ENCODE results near the gene XPO5. TPM values are rescaled to one million over a fixed set of nuclear protein-coding genes. Genes with fewer than 3 reads are reported as not detected.
"Not testable (repeated sequence)": the region's sequence is repeated elsewhere in the genome, so short reads cannot be mapped to it uniquely, and the experiment has no call there.

XPO5 gene
- total RNA-seq, 2 experiments from 2014 or later, result 119 to 121 TPM

DNA sequence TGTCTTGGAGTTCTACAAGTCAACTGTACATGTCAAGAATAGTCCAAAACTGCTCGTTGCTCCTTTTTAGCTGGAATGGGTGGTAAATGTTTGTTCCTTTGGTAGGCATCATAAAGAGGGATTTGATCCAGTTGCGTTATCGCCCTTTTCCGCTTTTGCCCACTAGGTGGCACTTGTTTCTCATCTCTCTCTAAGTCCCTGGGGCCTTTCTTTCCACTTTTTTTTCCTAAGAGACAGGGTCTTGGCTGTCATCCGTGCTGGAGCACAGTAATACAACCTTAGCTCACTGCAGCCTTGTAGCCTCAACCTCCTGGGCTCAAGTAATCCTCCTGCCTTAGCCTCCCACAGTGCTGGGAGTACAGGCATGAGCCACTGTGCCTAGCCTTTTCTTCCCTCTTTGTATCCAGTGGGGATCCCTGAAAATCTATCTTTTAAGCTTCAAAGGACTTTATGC lies 32.5 kb upstream of the XPO5 start:
- no peak overlapping the region for H3K27ac Mint-ChIP-seq
- no peaks in the 10 kb centered on the region for H3K27me3 Mint-ChIP-seq
- H3K36me3 Mint-ChIP-seq, result peaks cover 12% of the 10 kb centered on the region
- peaks cover 3% of the 10 kb centered on the region for H3K4me1 Mint-ChIP-seq
- peak; percentile 29 for DNase-seq
- no peak overlapping the region for H3K4me3 Mint-ChIP-seq
- no peaks in the 10 kb centered on the region for H3K9me3 Mint-ChIP-seq

DNA sequence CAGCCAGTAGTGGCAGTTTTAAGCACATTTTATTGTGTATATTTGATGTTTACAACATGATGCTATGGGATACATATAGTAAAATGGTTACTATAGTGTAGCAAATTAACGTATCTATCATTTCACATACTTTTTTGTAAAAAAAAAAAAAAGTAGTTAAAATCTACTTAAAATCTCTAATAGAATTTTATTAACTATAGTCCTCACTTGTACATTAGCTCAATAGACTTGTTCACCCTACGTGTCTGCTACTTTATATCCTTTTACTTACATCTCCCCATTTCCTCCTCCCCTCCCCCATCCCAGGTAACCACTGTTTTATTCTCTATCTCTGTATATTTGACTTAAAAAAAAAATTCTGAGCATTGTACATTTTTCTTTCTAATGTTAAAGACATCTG lies 30.2 kb upstream of the XPO5 start:
- no peak overlapping the region for H3K27ac Mint-ChIP-seq
- H3K36me3 Mint-ChIP-seq, result peaks cover 15% of the 10 kb centered on the region
- no peaks in the 10 kb centered on the region for H3K27me3 Mint-ChIP-seq
- H3K4me1 Mint-ChIP-seq, result peaks cover 3% of the 10 kb centered on the region
- H3K4me3 Mint-ChIP-seq, result no peak overlapping the region
- no peak for DNase-seq
- no peaks in the 10 kb centered on the region for H3K9me3 Mint-ChIP-seq

DNA sequence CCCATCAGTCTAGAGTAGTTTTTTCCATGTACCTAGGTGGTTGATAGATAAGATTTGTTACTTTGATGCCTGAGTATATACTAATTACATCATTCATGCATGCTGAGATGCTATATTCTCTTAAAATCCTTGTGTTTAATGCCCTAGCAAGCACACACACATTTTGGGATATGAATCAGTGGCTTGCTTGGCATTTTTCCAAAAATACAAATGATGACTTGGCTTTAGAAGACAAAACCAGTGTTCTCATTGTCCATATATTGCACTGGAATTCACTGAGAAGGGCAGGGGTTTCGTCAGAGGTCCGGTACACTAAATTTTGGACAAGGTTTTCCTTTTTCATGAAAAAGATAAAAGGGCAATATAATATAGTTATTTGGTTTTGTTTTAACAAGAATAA lies 28.3 kb upstream of the XPO5 start:
- Mint-ChIP-seq H3K9me3 (no peaks in the 10 kb centered on the region), H3K27me3 (no peaks in the 10 kb centered on the region), H3K36me3 (peaks cover 14% of the 10 kb centered on the region), H3K27ac (no peak overlapping the region), H3K4me3 (no peak overlapping the region), H3K4me1 (peaks cover 3% of the 10 kb centered on the region)
- DNase-seq, result no peak

DNA sequence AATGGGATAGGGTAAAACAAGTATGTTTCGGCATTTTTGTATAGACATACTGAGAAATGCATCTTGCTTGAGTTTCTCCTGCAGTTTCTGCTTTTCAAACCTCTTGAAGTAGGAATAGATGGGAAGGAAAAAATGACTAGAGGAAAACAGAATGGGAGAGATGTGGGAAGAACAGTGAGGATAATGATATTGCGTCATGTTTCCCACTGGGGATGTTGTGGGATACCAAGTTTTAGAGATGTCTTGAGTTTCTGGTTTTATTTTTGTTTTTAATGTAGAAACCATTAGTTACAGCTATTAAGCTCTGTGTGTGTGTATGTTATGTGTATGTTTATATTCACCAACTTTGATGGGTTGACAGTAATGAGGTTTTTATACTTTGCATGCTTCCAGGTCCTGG lies 24.8 kb upstream of the XPO5 start:
- Mint-ChIP-seq H3K9me3 (no peaks in the 10 kb centered on the region), H3K4me1 (no peaks in the 10 kb centered on the region), H3K27me3 (no peaks in the 10 kb centered on the region), H3K27ac (no peak overlapping the region), H3K36me3 (peaks cover 15% of the 10 kb centered on the region), H3K4me3 (no peak overlapping the region)
- DNase-seq, result no peak

DNA sequence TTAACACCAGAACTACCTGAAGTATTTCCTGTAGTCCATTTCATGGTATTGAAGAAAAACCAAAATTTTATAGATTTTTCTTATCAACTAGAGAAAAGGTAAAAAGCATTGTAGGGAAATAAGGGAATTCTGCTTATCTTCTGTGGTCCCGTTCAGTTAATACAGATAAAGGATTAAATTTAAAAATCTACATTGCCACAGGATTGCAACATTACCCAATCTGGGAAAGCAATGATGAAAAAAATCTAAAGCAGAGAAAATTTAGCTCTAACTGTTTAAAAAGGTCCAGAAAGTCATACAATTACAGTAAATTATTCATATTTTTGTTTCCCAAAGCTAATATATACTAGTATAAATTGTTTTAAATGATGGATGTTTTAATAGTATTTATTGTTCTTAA lies 18.1 kb upstream of the XPO5 start:
- Mint-ChIP-seq H3K4me3 (no peak overlapping the region), H3K4me1 (no peaks in the 10 kb centered on the region), H3K9me3 (no peaks in the 10 kb centered on the region), H3K27ac (no peak overlapping the region), H3K36me3 (peaks cover 21% of the 10 kb centered on the region), H3K27me3 (no peaks in the 10 kb centered on the region)
- DNase-seq, result no peak

DNA sequence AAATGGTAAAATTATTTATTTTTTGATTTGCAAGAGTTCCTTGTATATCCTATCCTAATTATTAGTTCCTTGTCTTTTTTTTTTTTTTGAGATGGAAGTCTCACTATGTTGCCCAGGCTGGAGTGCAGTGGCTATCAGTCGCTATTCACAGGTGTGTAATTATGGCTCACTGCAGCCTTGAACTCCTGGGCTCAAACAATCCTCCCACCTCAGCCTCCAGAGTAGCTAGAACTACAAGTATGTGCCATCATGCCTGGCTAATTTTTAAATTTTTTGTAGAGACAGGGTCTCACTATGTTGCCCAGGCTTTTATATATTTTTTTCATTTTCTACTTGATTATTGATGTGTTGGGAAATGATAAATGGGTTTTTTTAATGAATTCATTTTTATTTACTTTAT lies 13.7 kb upstream of the XPO5 start:
- not testable (repeated sequence) for H3K27ac Mint-ChIP-seq, H3K4me1 Mint-ChIP-seq

DNA sequence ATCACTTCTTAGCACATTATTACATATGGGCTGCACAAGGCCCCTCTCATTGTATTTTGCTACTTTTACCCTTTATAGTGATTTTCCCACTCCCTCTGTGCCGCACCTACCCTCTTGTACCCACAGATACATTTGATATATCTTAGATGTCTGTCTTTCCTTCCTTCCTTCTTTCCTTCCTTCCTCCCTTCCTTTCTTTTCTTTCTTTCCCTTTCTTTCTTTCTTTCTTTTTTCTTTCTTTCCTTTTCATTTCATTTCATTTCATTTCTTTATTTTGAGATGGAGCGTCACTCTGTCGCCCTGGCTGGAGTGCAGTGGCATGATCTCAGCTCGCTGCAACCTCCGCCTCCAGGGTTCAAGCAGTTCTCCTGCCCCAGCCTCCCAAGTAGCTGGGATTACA lies 12.4 kb upstream of the XPO5 start:
- no peak overlapping the region for H3K27ac Mint-ChIP-seq
- H3K9me3 Mint-ChIP-seq, result no peaks in the 10 kb centered on the region
- H3K27me3 Mint-ChIP-seq, result no peaks in the 10 kb centered on the region
- H3K4me3 Mint-ChIP-seq, result no peak overlapping the region
- peaks cover 12% of the 10 kb centered on the region for H3K4me1 Mint-ChIP-seq
- H3K36me3 Mint-ChIP-seq, result peaks cover 39% of the 10 kb centered on the region
- DNase-seq, result no peak

More for the DNA sequence above, 13.7 kb upstream of the XPO5 start:
- not testable (repeated sequence) for H3K9me3 Mint-ChIP-seq, H3K27me3 Mint-ChIP-seq, H3K4me3 Mint-ChIP-seq, DNase-seq
- peaks cover 31% of the 10 kb centered on the region for H3K36me3 Mint-ChIP-seq

DNA sequence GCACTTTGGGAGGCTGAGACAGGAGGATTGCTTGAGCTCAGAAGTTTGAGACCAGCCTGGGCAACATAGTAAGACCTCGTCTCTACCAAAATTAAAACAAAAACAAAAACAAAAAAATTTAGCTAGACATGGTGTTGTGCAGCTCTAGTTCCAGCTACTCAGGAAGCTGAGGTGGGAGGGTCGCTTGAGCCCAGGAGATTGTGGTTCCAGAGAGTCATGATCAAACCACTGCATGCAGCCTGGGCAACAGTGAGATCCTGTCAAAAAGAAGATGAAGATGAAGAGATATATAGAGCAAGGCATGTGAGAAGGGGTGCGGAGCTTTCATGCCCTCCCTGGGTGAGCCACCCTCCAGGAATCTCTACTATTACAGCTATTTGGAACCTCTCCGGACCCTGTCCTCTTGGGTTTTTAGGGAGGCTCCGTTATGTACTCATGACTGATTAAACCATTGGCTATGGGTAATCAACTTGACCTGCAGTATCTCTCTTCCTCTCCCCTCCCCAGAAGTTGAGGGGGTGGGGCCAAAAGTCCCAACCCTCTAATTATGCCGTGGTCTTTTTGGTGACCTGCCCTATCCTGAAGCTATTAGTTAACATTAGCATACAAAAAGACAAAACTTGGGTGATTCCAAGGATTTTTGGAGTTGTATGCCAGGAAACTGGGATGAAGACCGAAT lies 9.2 kb upstream of the XPO5 start:
- Mint-ChIP-seq H3K27me3 (no peaks in the 10 kb centered on the region), H3K4me1 (peaks cover 16% of the 10 kb centered on the region), H3K4me3 (no peak overlapping the region), H3K36me3 (peaks cover 35% of the 10 kb centered on the region), H3K9me3 (no peaks in the 10 kb centered on the region), H3K27ac (peak overlapping the region; percentile 70)
- no peak for DNase-seq

DNA sequence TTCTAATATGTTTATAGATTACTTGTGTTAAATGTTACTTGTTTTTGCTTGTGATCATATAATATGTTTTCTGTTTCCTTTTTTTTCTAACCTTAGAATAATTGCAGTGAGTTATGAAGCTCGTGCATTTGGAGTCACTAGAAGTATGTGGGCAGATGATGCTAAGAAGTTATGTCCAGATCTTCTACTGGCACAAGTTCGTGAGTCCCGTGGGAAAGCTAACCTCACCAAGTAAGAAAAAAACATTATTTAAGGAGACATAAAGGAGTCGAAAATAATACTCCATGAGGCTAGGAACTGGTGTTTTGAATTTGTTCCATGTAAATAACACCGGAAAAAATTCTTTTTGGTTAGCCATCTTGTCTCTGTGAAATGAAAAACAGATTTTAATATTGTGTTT lies 7.1 kb upstream of the XPO5 start:
- H3K36me3 Mint-ChIP-seq, result peaks cover 34% of the 10 kb centered on the region
- peaks cover 27% of the 10 kb centered on the region for H3K4me1 Mint-ChIP-seq
- H3K27ac Mint-ChIP-seq, result no peak overlapping the region
- no peak overlapping the region for H3K4me3 Mint-ChIP-seq
- H3K9me3 Mint-ChIP-seq, result no peaks in the 10 kb centered on the region
- DNase-seq, result no peak
- H3K27me3 Mint-ChIP-seq, result no peaks in the 10 kb centered on the region

DNA sequence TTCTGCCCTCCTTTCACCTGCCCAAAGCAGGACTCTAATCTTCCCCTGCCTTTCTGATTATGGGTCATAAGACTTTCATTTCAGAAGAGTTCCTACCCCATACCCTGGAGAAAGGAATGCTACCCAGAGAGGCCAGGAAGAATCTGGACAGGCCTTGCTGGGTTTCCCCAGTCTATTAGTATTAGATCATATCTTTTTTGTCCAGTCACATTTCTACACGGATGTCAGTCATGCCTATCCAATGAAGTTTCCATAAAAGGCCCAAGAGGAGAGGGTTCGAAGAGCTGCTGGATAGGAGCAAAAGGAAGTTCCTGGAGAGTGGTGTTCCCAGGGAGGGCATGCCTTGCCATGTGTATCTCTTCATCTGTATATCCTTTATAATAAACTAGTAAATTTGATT lies 3.3 kb upstream of the XPO5 start:
- no peaks in the 10 kb centered on the region for H3K27me3 Mint-ChIP-seq
- DNase-seq, result no peak
- H3K9me3 Mint-ChIP-seq, result no peaks in the 10 kb centered on the region
- peaks cover 25% of the 10 kb centered on the region for H3K36me3 Mint-ChIP-seq
- no peak overlapping the region for H3K27ac Mint-ChIP-seq
- H3K4me3 Mint-ChIP-seq, result no peak overlapping the region
- peaks cover 27% of the 10 kb centered on the region for H3K4me1 Mint-ChIP-seq

DNA sequence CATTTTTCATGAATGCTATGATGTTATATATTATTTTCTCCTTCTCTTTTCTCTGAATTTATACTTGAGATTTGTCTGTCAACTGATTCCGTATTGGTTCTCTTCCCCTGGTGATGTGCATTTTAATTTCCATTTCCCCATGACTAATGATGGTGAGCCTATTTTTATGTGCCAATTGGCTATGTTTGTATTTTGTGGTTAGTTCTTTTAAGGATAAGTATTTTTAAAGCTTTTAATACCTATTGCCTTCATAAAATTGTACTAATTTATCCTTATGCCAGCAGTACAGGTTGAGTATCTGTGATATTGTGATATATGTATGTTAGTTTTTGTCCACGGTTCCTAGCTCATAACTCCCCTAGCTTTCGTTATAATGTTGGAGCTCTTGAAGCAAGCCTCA lies 2.9 kb upstream of the XPO5 start:
- DNase-seq, result no peak
- H3K4me1 Mint-ChIP-seq, result peaks cover 24% of the 10 kb centered on the region
- H3K36me3 Mint-ChIP-seq, result peaks cover 25% of the 10 kb centered on the region

DNA sequence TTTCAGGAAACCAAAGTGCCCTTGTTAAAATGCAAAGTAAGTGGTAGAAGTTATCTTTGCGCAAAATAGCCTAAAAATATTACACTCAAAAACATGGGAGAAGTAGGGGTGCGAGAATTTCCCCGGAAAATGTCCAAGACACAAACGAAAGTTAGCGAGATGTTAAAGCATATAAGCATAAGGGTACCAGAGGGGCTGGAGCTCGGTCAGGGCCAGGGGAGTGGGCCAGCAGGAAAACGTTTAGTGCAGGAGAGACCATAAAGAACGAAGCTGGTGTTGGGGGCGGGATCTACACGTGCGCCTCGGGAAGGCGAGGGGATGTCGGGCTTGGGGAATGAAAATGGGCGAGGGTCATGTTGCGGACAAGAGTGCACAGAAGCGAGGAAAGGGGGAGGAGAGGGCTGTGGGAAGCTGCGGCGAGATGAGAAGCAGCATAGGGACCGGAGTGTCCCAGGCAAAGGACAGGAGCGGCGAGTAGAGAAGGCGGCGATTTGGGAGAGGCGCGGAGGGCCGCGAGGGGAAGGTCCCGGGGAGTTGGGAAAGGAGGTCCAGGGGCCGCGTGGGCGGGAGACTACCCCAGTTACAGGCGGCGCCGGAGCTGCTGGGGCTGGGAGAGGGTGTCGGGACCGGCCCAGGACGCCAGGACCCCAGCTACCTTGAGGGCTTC lies 600 bp downstream of the XPO5 start:
- H3K4me3 Mint-ChIP-seq, result peak overlapping the region; percentile 95
- H3K27me3 Mint-ChIP-seq, result no peaks in the 10 kb centered on the region
- no peak for DNase-seq
- peak overlapping the region; percentile 91 for H3K27ac Mint-ChIP-seq
- no peaks in the 10 kb centered on the region for H3K9me3 Mint-ChIP-seq
- peaks cover 42% of the 10 kb centered on the region for H3K4me1 Mint-ChIP-seq
- H3K36me3 Mint-ChIP-seq, result peaks cover 31% of the 10 kb centered on the region

More for the DNA sequence above, 2.9 kb upstream of the XPO5 start:
- no peaks in the 10 kb centered on the region for H3K9me3 Mint-ChIP-seq
- no peaks in the 10 kb centered on the region for H3K27me3 Mint-ChIP-seq
- H3K4me3 Mint-ChIP-seq, result peak overlapping the region; percentile 2
- no peak overlapping the region for H3K27ac Mint-ChIP-seq

DNA sequence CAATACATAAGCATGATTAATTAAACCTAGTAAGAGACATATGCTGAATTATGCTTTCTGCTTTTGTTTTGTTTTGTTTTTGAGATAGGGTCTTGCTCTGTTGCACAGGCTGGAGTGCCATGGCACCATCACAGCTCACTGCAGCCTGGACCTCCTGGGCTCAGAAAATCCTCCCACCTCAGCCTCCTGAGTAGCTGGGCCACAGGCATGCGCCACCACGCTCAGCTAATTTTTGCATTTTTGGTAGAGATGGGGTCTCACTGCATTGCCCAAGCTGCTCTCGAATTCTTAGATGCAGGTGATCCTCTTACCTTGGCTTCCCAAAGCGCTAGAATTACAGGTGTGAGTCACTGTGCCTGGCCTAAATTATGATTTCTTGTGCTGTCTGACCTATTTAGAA lies 3.8 kb downstream of the XPO5 start:
- Mint-ChIP-seq H3K9me3 (no peaks in the 10 kb centered on the region), H3K27me3 (no peaks in the 10 kb centered on the region), H3K4me3 (no peak overlapping the region), H3K36me3 (peaks cover 27% of the 10 kb centered on the region), H3K27ac (peak overlapping the region; percentile 44), H3K4me1 (peaks cover 23% of the 10 kb centered on the region)
- DNase-seq, result no peak

DNA sequence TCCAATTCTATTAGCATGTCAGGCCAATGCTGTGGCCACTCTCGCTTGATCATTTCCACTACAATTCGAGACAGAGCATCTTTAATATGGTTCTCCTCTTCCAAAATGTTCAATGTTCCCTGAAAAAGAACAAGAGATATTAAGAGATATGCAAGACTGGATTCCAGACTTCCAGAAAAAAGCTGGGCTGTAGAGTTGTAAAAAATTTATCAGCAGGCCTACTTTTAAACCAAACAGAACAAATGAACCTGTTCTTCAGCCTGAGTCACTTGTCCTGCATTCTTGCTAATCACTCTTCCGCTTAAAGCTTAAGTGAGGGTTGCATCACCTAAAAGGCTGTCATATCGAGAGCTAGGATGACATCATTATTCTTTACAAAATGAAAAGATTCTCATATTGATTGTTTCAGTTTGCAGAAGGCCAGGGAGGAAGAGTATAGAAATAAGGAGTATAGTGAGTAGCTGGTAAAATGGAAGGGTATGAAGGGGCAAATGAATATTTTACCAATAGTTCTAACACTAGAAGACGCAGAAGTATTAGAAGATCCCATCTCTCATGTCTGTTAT lies 4.9 kb downstream of the XPO5 start:
- DNase-seq, result no peak
- H3K27ac Mint-ChIP-seq, result peak overlapping the region; percentile 84
- H3K27me3 Mint-ChIP-seq, result no peaks in the 10 kb centered on the region
- peaks cover 30% of the 10 kb centered on the region for H3K36me3 Mint-ChIP-seq
- H3K4me3 Mint-ChIP-seq, result peak overlapping the region; percentile 9
- H3K9me3 Mint-ChIP-seq, result no peaks in the 10 kb centered on the region
- peaks cover 23% of the 10 kb centered on the region for H3K4me1 Mint-ChIP-seq

DNA sequence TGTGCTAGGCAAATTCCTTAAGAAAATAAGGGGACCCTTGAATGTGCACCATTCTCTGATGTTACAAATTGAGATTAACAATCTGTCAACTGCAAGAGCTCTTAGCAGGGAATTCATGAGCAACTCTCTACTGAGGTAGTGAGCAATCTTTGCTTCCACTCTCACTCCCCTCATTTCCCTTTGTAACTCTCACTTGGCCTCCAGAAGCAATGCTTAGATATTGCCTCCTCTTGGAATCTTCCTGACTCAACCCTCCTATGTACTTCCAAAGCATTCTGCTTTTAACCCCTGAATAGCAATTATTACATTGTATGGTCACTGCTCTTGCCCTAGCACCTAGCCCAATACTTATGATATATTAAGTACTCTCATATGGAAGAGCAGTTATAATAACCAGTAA lies 16.5 kb downstream of the XPO5 start:
- Mint-ChIP-seq H3K27me3 (no peaks in the 10 kb centered on the region), H3K4me3 (no peak overlapping the region), H3K27ac (no peak overlapping the region), H3K4me1 (no peaks in the 10 kb centered on the region), H3K9me3 (no peaks in the 10 kb centered on the region), H3K36me3 (peaks cover 27% of the 10 kb centered on the region)
- DNase-seq, result no peak

DNA sequence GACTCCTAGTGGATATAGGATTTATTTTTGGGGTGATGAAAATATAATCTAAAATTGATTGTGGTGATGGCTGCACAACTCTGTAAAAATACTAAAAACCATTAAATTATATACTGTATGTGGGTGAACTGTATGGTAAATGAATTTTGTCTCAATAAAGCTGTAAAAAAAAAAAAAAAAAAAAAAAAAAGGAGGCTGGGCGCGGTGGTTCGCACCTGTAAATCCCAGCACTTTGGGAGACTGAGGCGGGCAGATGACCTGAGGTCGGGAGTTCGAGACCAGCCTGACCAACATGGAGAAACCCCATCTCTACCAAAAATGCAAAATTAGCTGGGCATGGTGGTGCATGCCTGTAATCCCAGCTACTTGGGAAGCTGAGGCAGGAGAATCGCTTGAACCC lies 18.2 kb downstream of the XPO5 start:
- DNase-seq, H3K27ac Mint-ChIP-seq: not testable (repeated sequence)
- peaks cover 28% of the 10 kb centered on the region for H3K36me3 Mint-ChIP-seq

More for the DNA sequence above, 18.2 kb downstream of the XPO5 start:
- H3K27me3 Mint-ChIP-seq, H3K4me1 Mint-ChIP-seq, H3K9me3 Mint-ChIP-seq, H3K4me3 Mint-ChIP-seq: not testable (repeated sequence)
